HepG2 (cell line): Measurements from ENCODE around the gene RAB28. TPM values are rescaled to one million over a fixed set of nuclear protein-coding genes. Genes with fewer than 3 reads are reported as not detected.

Experiments
- ASH2L ChIP-seq: fragments of 300-600, 200-600 bp; sonication (generic); IDR thresholded peaks from 2 replicates; pipeline ENCODE4 v1.7.0; 2017; ENCODE audit warnings: low read depth, mild to moderate bottlenecking, moderate library complexity, mixed read lengths, low read length; ENCODE audit not compliant: insufficient read length
- CCDC6 ChIP-seq: sonication (generic); formaldehyde crosslinking; IDR thresholded peaks from 2 replicates; pipeline ENCODE4 v1.8.1; 2022; ENCODE audit warnings: mild to moderate bottlenecking, missing genetic modification reagents, moderate library complexity
- ELF4 ChIP-seq: sonication (generic); formaldehyde crosslinking; IDR thresholded peaks from 2 replicates; pipeline ENCODE4 v1.5.0; 2020; ENCODE audit warnings: missing genetic modification reagents, mild to moderate bottlenecking, moderate library complexity, borderline replicate concordance
- GTF2F1 ChIP-seq: fragments of 150-350 bp; IDR thresholded peaks from 2 replicates; pipeline ENCODE4 v1.6.1; 2014; ENCODE audit warnings: low read length
- HMGXB3 ChIP-seq: sonication (generic); formaldehyde crosslinking; IDR thresholded peaks from 2 replicates; pipeline ENCODE4 v1.4.0; 2020; ENCODE audit warnings: missing genetic modification reagents, borderline replicate concordance
- NCOR1 ChIP-seq: fragments of 200-600 bp; sonication (generic); IDR thresholded peaks from 2 replicates; pipeline ENCODE4 v1.7.0; 2017; ENCODE audit warnings: antibody characterized with exemption, low read length, borderline replicate concordance
- RERE ChIP-seq: IDR thresholded peaks from 2 replicates; pipeline ENCODE4 v1.6.1; 2016; ENCODE audit warnings: low read depth, missing genetic modification reagents, missing compliant biosample characterization
- RFXANK ChIP-seq: IDR thresholded peaks from 2 replicates; pipeline ENCODE4 v1.6.1; 2016
- RNF219 ChIP-seq: sonication (generic); formaldehyde crosslinking; IDR thresholded peaks from 2 replicates; pipeline ENCODE4 v1.5.0; 2020; ENCODE audit warnings: mild to moderate bottlenecking, missing genetic modification reagents
- SALL2 ChIP-seq: sonication (generic); formaldehyde crosslinking; IDR thresholded peaks from 2 replicates; pipeline ENCODE4 v1.8.1; 2023; ENCODE audit warnings: mild to moderate bottlenecking, missing genetic modification reagents, inconsistent platforms
- SP140L ChIP-seq: sonication (generic); formaldehyde crosslinking; IDR thresholded peaks from 2 replicates; pipeline ENCODE4 v1.4.0; 2020; ENCODE audit warnings: missing genetic modification reagents, borderline replicate concordance
- THAP7 ChIP-seq: sonication (generic); formaldehyde crosslinking; IDR thresholded peaks from 2 replicates; pipeline ENCODE4 v1.8.1; 2023; ENCODE audit warnings: mild to moderate bottlenecking, missing genetic modification reagents
- ZNF704 ChIP-seq: sonication (generic); formaldehyde crosslinking; IDR thresholded peaks from 2 replicates; pipeline ENCODE4 v1.8.1; 2023; ENCODE audit warnings: mild to moderate bottlenecking, inconsistent platforms, moderate library complexity, missing genetic modification reagents, borderline replicate concordance
- ZNF761 ChIP-seq: sonication (generic); formaldehyde crosslinking; conservative IDR thresholded peaks from 2 replicates; pipeline ENCODE4 v1.4.0; 2020; ENCODE audit warnings: mild to moderate bottlenecking, missing genetic modification reagents
- polyA plus RNA-seq, 8 experiments: library from polyadenylated mRNA; depleted of rRNA in 3 of 8; stranded (reverse) in 7 of 8; unstranded in 1 of 8; fragments of >200 nt; fragmentation: Illumina TruSeq in 4 of 8; extraction: Trizol in 4 of 8; gene quantifications; 2 replicates each; pipeline versions ENCODE4 v1.2.1 to v1.2.3, GENCODE V29; 2011 to 2016; ENCODE audit warnings: low read depth in 4 of 8, missing spikeins in 1 of 8, mixed read lengths in 1 of 8; ENCODE audit not compliant: insufficient read depth in 1 of 8
- total RNA-seq, 5 experiments: library from RNA; depleted of rRNA; stranded (reverse); fragments of >200 nt; fragmentation: Illumina TruSeq; extraction: Trizol; gene quantifications; 2 replicates each; pipeline ENCODE4 v1.2.3, GENCODE V29; 2016; ENCODE audit warnings: low read depth in 1 of 5

Gene RAB28
- total and polyA plus RNA-seq, 2 of the 13 experiments (the other 11 are each of a cell fraction or from before 2014, with no cell fraction given): 11.8 to 18.2 TPM

- TF ChIP-seq RNF219 (CRISPR knock-in tag) (no peak), ZNF704 (no peak), GTF2F1 (no peak), ZNF761 (CRISPR knock-in tag) (0 out of 2 replicates have a peak, but pooled peaks have one; percentile 32), SP140L (CRISPR knock-in tag) (no peak), THAP7 (CRISPR knock-in tag) (no peak), NCOR1 (no peak), SALL2 (CRISPR knock-in tag) (no peak), ASH2L (peak; percentile 93), RFXANK (CRISPR knock-in tag) (no peak), RERE (no peak), HMGXB3 (CRISPR knock-in tag) (0 out of 2 replicates have a peak, but pooled peaks have one; percentile 49), ELF4 (CRISPR knock-in tag) (no peak), CCDC6 (no peak)
Measured at GRCh38 chr4:13484122-13484748, at the start of gene RAB28 (continued).
